Measurements from ENCODE around the gene PDCD4.

GRCh38 chr10:110859973-110860376 is 11.8 kb upstream of the PDCD4 start:
- TF ChIP-seq CTCF (IDR thresholded peaks at IDR 0.05) (no peak), POLR2A (IDR thresholded peaks at IDR 0.05) (no peak), EP300 (IDR thresholded peaks at IDR 0.05) (no peak)

All from upper lobe of left lung (tissue), 4 donors.